Choroid plexus epithelial cell (primary cell): ENCODE results near the gene P2RX3.

Experiments used
- DNase-seq: peaks from one replicate; pipeline ENCODE4 v3.0.0-alpha.2; 2010; ENCODE audit warnings: low read depth
- H3K4me3 ChIP-seq: 2 replicates; pipeline ENCODE4 v1.5.1; 2011; ENCODE audit warnings: low read depth, mild to moderate bottlenecking, control low read depth, low read length, moderate library complexity
- TF ChIP-seq, protein P1 (sequence below): conservative IDR thresholded peaks from 2 replicates; pipeline ENCODE4 v1.5.1; 2011; ENCODE audit warnings: low read depth, mild to moderate bottlenecking, control low read depth, inconsistent platforms, low read length, moderate library complexity

P2RX3 gene

DNA sequence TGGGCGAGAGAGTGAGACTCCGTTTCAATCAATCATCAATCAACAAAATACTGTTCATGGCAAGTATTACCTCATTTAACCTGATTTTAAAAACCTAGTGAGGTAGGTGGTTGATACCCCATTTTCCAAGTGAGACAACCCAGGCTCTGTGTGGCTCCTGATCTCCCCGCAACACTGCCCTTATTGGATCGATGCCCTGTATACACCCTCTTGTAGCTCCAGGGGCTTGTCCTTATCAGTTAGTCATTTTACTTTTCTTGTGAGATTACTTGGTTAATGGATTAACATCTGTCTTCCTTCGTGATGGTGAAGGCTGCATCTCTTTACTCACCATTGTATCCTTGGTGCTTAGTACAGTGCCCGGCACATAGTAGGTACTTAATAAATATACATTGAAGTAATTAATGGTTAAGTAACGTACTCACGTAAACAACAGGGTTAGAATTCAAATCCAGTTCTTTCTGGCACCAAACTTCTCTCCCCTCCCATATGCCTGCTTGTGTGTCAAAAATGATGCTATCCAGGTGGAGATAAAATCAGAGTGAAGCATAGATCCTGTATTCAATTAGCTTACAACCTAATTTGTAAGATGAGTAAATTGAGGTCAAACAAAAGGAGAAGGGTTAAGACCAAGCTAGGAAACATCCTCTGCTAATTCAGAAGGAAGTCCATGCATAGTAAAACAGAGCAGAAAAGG is 54.1 kb downstream of the P2RX3 start:
- TF ChIP-seq, protein P1, sequence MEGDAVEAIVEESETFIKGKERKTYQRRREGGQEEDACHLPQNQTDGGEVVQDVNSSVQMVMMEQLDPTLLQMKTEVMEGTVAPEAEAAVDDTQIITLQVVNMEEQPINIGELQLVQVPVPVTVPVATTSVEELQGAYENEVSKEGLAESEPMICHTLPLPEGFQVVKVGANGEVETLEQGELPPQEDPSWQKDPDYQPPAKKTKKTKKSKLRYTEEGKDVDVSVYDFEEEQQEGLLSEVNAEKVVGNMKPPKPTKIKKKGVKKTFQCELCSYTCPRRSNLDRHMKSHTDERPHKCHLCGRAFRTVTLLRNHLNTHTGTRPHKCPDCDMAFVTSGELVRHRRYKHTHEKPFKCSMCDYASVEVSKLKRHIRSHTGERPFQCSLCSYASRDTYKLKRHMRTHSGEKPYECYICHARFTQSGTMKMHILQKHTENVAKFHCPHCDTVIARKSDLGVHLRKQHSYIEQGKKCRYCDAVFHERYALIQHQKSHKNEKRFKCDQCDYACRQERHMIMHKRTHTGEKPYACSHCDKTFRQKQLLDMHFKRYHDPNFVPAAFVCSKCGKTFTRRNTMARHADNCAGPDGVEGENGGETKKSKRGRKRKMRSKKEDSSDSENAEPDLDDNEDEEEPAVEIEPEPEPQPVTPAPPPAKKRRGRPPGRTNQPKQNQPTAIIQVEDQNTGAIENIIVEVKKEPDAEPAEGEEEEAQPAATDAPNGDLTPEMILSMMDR, result no peak
- H3K4me3 ChIP-seq, result no peak overlapping the region
- no peak for DNase-seq

DNA sequence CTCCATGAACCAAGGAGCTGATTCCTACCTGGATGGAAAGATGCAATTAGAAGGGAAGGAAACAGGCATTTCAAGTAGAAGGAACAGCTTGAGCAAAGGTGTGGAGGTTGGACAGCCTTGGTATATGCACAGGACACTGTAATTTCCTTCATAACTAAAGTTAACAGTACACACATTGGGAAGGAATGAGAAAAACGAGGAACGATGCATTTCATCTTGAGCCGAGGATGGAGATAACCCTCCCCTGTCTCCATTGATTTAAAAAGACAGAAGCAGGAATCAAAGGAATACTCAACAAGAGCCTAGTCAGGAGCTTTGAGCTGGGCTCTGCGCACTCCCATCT is 54.6 kb downstream of the P2RX3 start:
- TF ChIP-seq, protein P1, result no peak
- no peak for DNase-seq
- no peak overlapping the region for H3K4me3 ChIP-seq

DNA sequence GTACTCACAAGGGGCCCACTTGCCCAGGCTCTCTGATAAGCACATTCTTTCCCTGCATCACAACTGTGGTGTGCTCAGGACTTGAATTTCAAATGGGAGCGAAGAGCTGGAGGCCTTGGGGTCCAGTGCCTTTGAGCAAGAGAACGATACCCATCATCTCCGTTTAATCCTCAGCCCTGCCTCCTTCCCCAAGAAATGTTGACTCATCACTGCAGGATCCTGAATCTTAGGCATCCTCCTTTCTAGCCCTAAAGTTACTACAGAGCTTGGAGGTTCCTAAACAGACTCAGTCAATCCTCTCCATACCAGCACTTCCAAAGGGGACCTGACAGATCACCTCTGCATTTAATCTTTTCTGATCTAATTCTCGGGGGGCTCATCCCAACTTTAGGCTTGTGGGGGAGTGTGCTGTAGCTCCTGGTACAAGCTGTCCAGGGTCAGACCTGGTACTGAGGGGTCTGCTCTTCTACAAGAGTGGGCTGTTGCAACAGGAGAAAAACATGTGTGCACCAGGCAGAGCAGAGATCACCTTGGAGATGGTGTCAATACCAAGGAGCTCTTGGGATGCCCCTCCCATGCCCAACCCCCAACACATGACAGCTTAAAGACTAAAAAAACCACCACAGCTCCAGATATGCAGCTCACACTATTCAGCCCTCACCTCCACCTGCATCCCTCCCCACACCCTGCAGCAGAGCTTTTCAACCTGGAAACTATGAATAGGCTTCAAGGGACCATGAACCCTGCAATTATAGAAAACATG is 56.2 kb downstream of the P2RX3 start:
- DNase-seq, result no peak
- TF ChIP-seq, protein P1, result no peak

DNA sequence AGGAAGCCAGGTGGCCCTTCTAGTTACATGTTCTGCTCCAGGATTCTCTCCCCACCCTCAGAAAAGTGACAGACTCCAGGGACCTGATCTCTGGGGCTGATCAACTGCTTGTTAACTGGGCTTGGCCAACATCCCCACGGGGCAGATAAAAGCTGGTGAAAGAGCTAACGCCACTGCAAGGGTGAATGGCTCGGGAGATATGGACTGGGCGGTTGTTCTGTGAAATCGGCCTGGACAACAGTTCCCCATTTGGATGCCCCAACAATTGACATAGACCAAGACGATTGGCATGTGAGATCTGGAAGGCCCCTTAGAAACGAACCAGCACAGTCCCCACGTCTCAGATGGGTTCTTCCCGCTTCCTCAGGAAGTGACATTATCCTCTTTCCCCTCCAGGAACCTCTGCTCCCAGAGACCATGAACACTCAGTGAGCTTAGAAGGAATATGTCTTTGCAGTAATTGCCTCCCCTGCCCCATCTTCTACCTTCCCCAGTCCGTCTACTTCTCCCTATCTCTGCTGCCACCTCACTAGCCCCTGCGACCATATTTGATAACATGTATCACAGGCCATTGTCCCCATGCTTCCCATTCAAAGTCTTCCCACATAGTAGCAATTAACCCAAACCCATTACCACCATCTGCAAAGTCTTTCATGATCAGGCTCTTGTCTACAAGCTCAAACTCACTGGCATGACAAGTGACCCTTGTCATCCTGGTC is 57.9 kb downstream of the P2RX3 start:
- no peak for DNase-seq
- TF ChIP-seq, protein P1, result no peak
- H3K4me3 ChIP-seq, result no peak overlapping the region

More for the DNA sequence above, 56.2 kb downstream of the P2RX3 start:
- no peak overlapping the region for H3K4me3 ChIP-seq

DNA sequence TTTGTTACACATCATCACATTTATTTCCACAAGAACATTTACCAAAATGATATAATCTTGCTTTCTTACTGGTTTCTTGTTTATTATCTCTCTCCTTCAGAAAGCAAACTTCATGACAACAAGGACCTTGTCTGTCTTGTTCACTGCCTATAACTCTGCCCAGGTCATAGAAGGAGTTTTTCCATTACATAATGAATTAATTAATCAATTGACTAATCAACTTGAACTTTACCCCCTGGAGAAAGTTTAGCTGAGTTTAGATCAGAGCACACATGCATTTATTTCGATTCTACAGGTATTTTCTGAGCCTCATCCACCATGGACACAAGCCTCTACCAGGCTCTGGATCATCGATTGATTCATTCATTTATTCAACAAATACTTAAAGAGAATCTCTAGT is 58.6 kb downstream of the P2RX3 start:
- no peak for DNase-seq
- TF ChIP-seq, protein P1, result no peak
- no peak overlapping the region for H3K4me3 ChIP-seq

DNA sequence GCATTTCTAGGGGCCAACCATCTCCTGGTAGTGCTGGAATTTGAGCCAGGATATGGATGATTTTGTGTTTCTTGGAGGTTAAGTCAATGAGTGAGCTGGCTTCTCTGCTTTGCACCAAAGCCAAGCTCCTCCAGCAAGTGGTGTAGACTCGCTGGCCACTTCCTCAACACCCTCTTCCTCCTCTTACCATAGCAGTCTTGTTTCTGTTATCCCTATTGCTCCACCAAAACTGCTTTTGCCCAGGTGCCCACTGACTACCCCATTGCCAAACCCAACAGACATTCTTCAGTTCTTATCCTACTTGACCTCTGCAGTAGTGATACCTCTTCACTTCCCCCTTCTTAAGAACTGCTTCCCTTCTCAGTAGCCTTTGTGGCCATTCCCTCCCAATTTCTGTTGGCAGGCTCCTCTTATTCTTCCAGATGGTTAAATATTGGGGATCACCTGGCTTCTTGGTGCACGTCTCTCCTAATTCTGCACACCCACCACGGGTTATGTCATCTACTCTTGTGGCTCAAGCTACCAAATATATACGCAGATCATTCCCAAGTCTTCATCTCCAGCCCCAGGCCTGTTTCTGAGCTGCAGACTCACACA is 59.3 kb downstream of the P2RX3 start:
- no peak overlapping the region for H3K4me3 ChIP-seq
- no peak for DNase-seq

More for the DNA sequence above, 59.3 kb downstream of the P2RX3 start:
- TF ChIP-seq, protein P1, result no peak
